Neural cell (in vitro differentiated cells): ENCODE measurements around the gene STX19. TPM values are rescaled to one million over a fixed set of nuclear protein-coding genes. Genes with fewer than 3 reads are reported as not detected.

Experiments
- H2AFZ ChIP-seq: fragments of 200-600, 300-800 bp; sonication (generic), shearing (Covaris generic); 2 replicates; pipeline ENCODE4 v1.6.0; 2014; ENCODE audit warnings: low read depth, mild to moderate bottlenecking, antibody characterized with exemption, low read length, moderate library complexity
- H3F3A ChIP-seq: fragments of 200-600 bp; shearing (Covaris generic); 2 replicates; pipeline ENCODE4 v1.6.1; 2016; ENCODE audit warnings: mild to moderate bottlenecking, moderate library complexity, mixed read lengths, antibody characterized with exemption, low read length; ENCODE audit not compliant: insufficient read depth, poor library complexity, severe bottlenecking
- H3K27ac ChIP-seq: fragments of 200-600, 300-800 bp; sonication (generic), shearing (Covaris generic); 2 replicates; pipeline ENCODE4 v1.5.1; 2014; ENCODE audit warnings: mild to moderate bottlenecking, low read length, moderate library complexity
- H3K27me3 ChIP-seq: fragments of 300-800, 200-600 bp; sonication (generic), shearing (Covaris generic); 2 replicates; pipeline ENCODE4 v1.6.0; 2014; ENCODE audit warnings: mild to moderate bottlenecking, low read depth, low read length, moderate library complexity; ENCODE audit not compliant: insufficient read depth
- H3K36me3 ChIP-seq: fragments of 300-800, 200-600 bp; sonication (generic), shearing (Covaris generic); 2 replicates; pipeline ENCODE4 v1.5.1; 2014; ENCODE audit warnings: mild to moderate bottlenecking, antibody characterized with exemption, low read length, moderate library complexity; ENCODE audit not compliant: insufficient read depth
- H3K4me2 ChIP-seq: fragments of 300-800, 200-600 bp; sonication (generic), shearing (Covaris generic); 2 replicates; pipeline ENCODE4 v1.6.0; 2014; ENCODE audit warnings: mild to moderate bottlenecking, low read length
- H3K4me3 ChIP-seq: fragments of 300-800, 200-600 bp; sonication (generic), shearing (Covaris generic); 2 replicates; pipeline ENCODE4 v1.5.1; 2014; ENCODE audit warnings: mild to moderate bottlenecking, low read length, moderate library complexity
- H3K79me2 ChIP-seq: fragments of 200-600 bp; shearing (Covaris generic); replicated peaks from 2 replicates; pipeline ENCODE4 v1.6.0; 2014; ENCODE audit warnings: mild to moderate bottlenecking, low read length, moderate library complexity; ENCODE audit not compliant: insufficient read depth
- H3K9ac ChIP-seq: fragments of 300-800, 200-600 bp; sonication (generic), shearing (Covaris generic); 2 replicates; pipeline ENCODE4 v1.6.1; 2016; ENCODE audit warnings: mild to moderate bottlenecking, low read length, mixed read lengths
- H3K9me2 ChIP-seq: fragments of 200-600 bp; shearing (Covaris generic); 2 replicates; pipeline ENCODE4 v1.6.1; 2016; ENCODE audit warnings: mild to moderate bottlenecking, low read length, mixed read lengths; ENCODE audit not compliant: insufficient read depth
- H3K9me3 ChIP-seq: fragments of 200-600, 300-800 bp; sonication (generic), shearing (Covaris generic); 2 replicates; pipeline ENCODE4 v1.6.1; 2016; ENCODE audit warnings: mild to moderate bottlenecking, mixed run types, low read length, moderate library complexity, mixed read lengths
- H4K20me1 ChIP-seq: fragments of 200-600 bp; shearing (Covaris generic); 2 replicates; pipeline ENCODE4 v1.6.1; 2016; ENCODE audit warnings: mild to moderate bottlenecking, mixed run types; ENCODE audit not compliant: insufficient read depth
- EP300 ChIP-seq: fragments of 450-650 bp; conservative IDR thresholded peaks from 2 replicates; pipeline ENCODE4 v1.6.1; 2014; ENCODE audit warnings: antibody characterized with exemption, mild to moderate bottlenecking, moderate library complexity; ENCODE audit not compliant: poor library complexity, severe bottlenecking
- EZH2 ChIP-seq: fragments of 200-600, 300-800 bp; shearing (Covaris generic), sonication (generic); IDR thresholded peaks from 2 replicates; pipeline ENCODE4 v1.6.1; 2014; ENCODE audit warnings: antibody characterized with exemption, low read length, borderline replicate concordance, mild to moderate bottlenecking; ENCODE audit not compliant: insufficient read depth, poor library complexity, severe bottlenecking
- MXI1 ChIP-seq: fragments of 450-650 bp; conservative IDR thresholded peaks from 2 replicates; pipeline ENCODE4 v1.6.1; 2014; ENCODE audit warnings: antibody characterized with exemption, mild to moderate bottlenecking; ENCODE audit not compliant: poor library complexity, severe bottlenecking
- POLR2AphosphoS5 ChIP-seq: IDR thresholded peaks from 2 replicates; pipeline ENCODE4 v1.6.1; 2012
- RAD21 ChIP-seq: fragments of 450-650 bp; conservative IDR thresholded peaks from 2 replicates; pipeline ENCODE4 v1.6.1; 2014; ENCODE audit warnings: antibody characterized with exemption, mild to moderate bottlenecking, moderate library complexity
- SMC3 ChIP-seq: fragments of 450-650 bp; conservative IDR thresholded peaks from 2 replicates; pipeline ENCODE4 v1.6.1; 2014; ENCODE audit warnings: antibody characterized with exemption, mild to moderate bottlenecking, moderate library complexity; ENCODE audit not compliant: poor library complexity
- TAF1 ChIP-seq: IDR thresholded peaks from 2 replicates; pipeline ENCODE4 v1.6.1; 2012; ENCODE audit warnings: low read depth
- polyA plus RNA-seq: library from polyadenylated mRNA; depleted of rRNA; stranded (reverse); fragments of >200 nt; gene quantifications from 2 replicates; pipeline ENCODE4 v1.2.3, GENCODE V29; 2014
- TF ChIP-seq, protein P1 (sequence below): IDR thresholded peaks from 2 replicates; pipeline ENCODE4 v1.6.1; 2012; ENCODE audit warnings: borderline replicate concordance

Gene STX19
- polyA plus RNA-seq, 1 donor from 2014 or later = not detected

GRCh38 chr3:94011233-94011711 is 17.1 kb downstream of the STX19 start:
- Histone ChIP-seq H3K4me3 (no peak overlapping the region), H3K9ac (no peak overlapping the region), H3F3A (no peaks in the 10 kb centered on the region)

GRCh38 chr3:94009608-94010007 is 18.8 kb downstream of the STX19 start:
- TF ChIP-seq SMC3 (no peak), EP300 (no peak), POLR2AphosphoS5 (no peak), RAD21 (no peak)
- no peaks in the 10 kb centered on the region for H3F3A ChIP-seq
- no peaks in the 10 kb centered on the region for H3K9me3 ChIP-seq
- H3K36me3 ChIP-seq = no peaks in the 10 kb centered on the region
- no peak overlapping the region for H3K4me3 ChIP-seq
- no peak overlapping the region for H3K4me2 ChIP-seq
- no peaks in the 10 kb centered on the region for H3K27me3 ChIP-seq
- H3K79me2 ChIP-seq = no peaks in the 10 kb centered on the region
- H3K9me2 ChIP-seq = no peaks in the 10 kb centered on the region
- H3K9ac ChIP-seq = no peak overlapping the region
- H2AFZ ChIP-seq = no peak overlapping the region
- H3K27ac ChIP-seq = no peak overlapping the region
- no peaks in the 10 kb centered on the region for H4K20me1 ChIP-seq

More at GRCh38 chr3:94011233-94011711, 17.1 kb downstream of the STX19 start:
- Histone ChIP-seq H2AFZ (no peak overlapping the region), H3K4me2 (no peak overlapping the region), H3K9me3 (no peaks in the 10 kb centered on the region), H4K20me1 (no peaks in the 10 kb centered on the region), H3K36me3 (no peaks in the 10 kb centered on the region), H3K79me2 (no peaks in the 10 kb centered on the region), H3K27me3 (no peaks in the 10 kb centered on the region), H3K27ac (no peak overlapping the region), H3K9me2 (no peaks in the 10 kb centered on the region)
- TF ChIP-seq EP300 = no peak
- no peak for TF ChIP-seq TAF1
- TF ChIP-seq, protein P1, sequence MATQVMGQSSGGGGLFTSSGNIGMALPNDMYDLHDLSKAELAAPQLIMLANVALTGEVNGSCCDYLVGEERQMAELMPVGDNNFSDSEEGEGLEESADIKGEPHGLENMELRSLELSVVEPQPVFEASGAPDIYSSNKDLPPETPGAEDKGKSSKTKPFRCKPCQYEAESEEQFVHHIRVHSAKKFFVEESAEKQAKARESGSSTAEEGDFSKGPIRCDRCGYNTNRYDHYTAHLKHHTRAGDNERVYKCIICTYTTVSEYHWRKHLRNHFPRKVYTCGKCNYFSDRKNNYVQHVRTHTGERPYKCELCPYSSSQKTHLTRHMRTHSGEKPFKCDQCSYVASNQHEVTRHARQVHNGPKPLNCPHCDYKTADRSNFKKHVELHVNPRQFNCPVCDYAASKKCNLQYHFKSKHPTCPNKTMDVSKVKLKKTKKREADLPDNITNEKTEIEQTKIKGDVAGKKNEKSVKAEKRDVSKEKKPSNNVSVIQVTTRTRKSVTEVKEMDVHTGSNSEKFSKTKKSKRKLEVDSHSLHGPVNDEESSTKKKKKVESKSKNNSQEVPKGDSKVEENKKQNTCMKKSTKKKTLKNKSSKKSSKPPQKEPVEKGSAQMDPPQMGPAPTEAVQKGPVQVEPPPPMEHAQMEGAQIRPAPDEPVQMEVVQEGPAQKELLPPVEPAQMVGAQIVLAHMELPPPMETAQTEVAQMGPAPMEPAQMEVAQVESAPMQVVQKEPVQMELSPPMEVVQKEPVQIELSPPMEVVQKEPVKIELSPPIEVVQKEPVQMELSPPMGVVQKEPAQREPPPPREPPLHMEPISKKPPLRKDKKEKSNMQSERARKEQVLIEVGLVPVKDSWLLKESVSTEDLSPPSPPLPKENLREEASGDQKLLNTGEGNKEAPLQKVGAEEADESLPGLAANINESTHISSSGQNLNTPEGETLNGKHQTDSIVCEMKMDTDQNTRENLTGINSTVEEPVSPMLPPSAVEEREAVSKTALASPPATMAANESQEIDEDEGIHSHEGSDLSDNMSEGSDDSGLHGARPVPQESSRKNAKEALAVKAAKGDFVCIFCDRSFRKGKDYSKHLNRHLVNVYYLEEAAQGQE = no peak
- no peak for TF ChIP-seq MXI1
- TF ChIP-seq RAD21 = no peak
- TF ChIP-seq POLR2AphosphoS5 = no peak

GRCh38 chr3:94008253-94008652 is 20.1 kb downstream of the STX19 start:
- Histone ChIP-seq H3K4me3 (no peak overlapping the region), H3K9ac (no peak overlapping the region), H4K20me1 (no peaks in the 10 kb centered on the region), H3K36me3 (no peaks in the 10 kb centered on the region), H3K27me3 (no peaks in the 10 kb centered on the region), H3K9me3 (no peaks in the 10 kb centered on the region), H3F3A (no peaks in the 10 kb centered on the region), H3K27ac (no peak overlapping the region), H3K4me2 (no peak overlapping the region), H3K9me2 (no peaks in the 10 kb centered on the region), H2AFZ (no peak overlapping the region), H3K79me2 (no peaks in the 10 kb centered on the region)
- no peak for TF ChIP-seq SMC3
- no peak for TF ChIP-seq RAD21
- TF ChIP-seq MXI1 = no peak
- no peak for TF ChIP-seq EZH2
- no peak for TF ChIP-seq POLR2AphosphoS5
